H1 (cell line): Measurements from ENCODE around the gene SMIM20. TPM values are rescaled to one million over a fixed set of nuclear protein-coding genes. Genes with fewer than 3 reads are reported as not detected.

ENCODE experiments used
- YY1 ChIP-seq: IDR thresholded peaks from 2 replicates; pipeline ENCODE4 v1.6.1; 2011; ENCODE audit warnings: low read depth, mild to moderate bottlenecking, low read length
- polyA plus RNA-seq, 7 experiments: library from polyadenylated mRNA; depleted of rRNA in 3 of 7; stranded (reverse) in 5 of 7; unstranded in 2 of 7; fragments of >200 nt in 5 of 7; fragments of 200-250 nt in 2 of 7; gene quantifications; 1 replicate in 5 of 7; 2 replicates in 1 of 7; 4 replicates in 1 of 7; pipeline versions ENCODE4 v1.2.1 to v1.2.3, GENCODE V29; 2011 to 2013; ENCODE audit warnings: missing spikeins in 2 of 7, mixed read lengths in 2 of 7
- total RNA-seq: library from RNA; stranded (reverse); fragmentation: NEBNext Ultra II Directional; extraction: Animal tissue kit (Norgen Biotek cat#: 25700); gene quantifications from 2 replicates; pipeline ENCODE4 v1.2.1, GENCODE V29; 2021

Gene SMIM20
- total and polyA plus RNA-seq, 2 of the 8 experiments (the other 6 are each of a cell fraction or from before 2014, with no cell fraction given) = 21.9 to 36.9 TPM

DNA sequence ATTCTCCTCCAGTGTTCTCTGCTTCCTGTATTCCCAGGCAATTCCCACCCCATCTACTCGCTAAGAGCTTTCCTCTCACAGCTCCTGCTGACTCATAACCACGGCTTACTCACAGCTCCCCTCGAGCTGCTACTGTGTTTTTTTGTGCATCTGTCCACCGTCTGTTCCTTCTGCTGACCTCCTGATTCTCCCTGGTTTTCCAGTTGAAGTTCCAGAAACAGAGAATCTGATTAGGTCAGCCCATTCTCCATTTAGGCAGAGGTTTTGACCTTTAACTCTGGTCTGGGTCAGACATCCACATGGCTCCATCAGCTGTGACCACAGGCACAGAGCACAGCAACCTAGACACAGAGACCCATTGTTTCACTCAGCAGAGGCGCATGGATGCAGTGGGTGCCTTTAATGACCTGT is 5.5 kb upstream of the SMIM20 start (continued):
- no peak for TF ChIP-seq YY1
